ENCODE data around the gene GOLGA8K.
"Not testable (repeated sequence)": the region's sequence is repeated elsewhere in the genome, so short reads cannot be mapped to it uniquely, and the experiment has no call there.

Gene GOLGA8K

DNA sequence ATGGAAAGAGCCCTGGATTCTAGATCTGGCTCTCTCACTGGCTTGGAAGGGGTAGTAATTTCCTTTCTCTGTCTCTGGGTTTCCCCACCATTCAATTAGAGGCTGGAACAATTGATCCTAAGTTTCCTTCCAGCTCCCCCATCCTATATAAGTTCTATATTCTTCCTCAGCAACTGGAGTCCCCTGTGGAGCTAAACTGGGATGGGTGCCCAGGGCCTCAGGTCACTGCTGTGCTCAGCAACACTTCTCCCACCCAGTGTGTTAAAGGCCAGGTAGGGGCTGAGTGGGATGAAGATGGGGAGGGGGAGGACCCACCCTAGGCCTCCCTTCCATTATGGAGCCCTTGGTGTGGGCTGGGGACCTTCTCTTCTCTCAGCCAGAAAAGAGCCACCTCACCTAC lies 46.2 kb downstream of the GOLGA8K start:
- in situ Hi-C loops (cut with MboI; ENCODE audit: low sequenced_read_pairs) = not testable (repeated sequence)

DNA sequence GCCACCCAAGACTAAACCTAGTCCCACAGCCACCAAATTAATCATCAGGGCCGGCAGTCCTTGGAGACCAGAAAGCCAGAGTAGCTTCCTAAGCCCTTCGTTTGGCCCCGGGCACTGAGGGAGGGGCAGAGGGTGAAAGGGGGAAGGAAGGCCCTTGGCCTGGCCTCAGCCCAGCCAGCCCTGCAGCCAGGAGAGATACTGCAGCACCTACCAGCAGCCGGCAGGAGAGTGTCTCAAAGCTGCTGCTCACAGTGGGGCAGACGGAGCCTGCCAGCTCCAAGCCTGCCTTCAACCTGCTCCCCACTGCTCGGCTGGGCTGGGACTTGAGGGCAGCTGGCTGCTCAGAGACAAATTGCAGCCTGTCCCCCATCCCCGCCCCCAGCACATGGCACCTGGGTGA lies 50.3 kb downstream of the GOLGA8K start:
- in situ Hi-C loops (cut with MboI; ENCODE audit: low sequenced_read_pairs) = not testable (repeated sequence)

DNA sequence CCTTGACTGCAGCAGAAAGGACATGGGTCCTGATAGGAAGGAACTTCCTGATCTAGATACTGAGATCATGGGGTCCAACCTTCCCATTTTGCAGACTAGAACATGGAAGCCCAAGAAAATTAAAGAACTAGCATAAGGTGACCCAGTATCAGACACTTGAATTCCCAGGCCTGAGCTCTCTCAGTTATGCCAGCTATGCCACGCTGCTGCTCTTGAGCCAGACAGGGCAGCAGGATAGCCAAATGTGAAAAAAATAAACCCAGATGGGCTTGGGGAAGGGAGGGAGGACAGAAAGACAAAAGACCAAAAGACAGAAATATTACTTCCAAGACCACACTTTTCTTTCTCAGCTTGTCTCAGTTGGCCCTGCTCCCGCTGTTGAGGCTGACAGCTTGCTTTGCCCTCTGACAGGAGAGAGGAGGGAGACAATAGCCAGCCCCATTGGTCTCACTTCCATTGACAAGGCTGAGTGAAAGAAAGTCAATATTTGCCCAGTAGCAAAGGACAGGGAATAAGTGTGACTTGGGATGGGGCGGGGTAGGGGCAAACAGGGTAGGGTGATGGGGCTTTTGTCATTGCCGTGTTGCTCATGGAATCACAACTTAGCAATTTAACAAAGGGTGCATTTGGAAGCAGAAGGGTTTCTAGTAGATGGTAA lies 52.4 kb downstream of the GOLGA8K start:
- in situ Hi-C loops (cut with MboI; ENCODE audit: low sequenced_read_pairs) = not testable (repeated sequence)

DNA sequence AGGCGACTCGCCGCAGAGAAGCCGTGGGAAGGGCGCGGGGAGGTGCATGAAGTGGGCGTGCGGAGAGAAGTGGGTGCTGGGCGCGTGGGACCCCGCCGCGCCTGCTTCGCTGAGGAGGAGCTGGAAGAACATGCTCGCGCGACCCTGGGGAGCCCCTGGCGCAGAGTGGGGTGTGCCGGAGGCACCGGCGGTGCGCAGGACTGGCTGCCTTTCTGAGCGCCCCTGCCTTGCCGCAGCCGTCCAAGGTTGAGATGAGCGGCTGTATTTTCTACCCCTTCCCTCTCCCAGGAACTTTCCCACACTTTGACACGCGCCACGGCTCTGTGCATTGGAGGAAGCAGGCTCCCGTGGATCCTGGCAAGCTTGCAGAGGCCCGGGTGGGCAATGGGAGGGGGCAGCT lies 56.1 kb downstream of the GOLGA8K start:
- in situ Hi-C loops (cut with MboI; ENCODE audit: low sequenced_read_pairs) = not testable (repeated sequence)

DNA sequence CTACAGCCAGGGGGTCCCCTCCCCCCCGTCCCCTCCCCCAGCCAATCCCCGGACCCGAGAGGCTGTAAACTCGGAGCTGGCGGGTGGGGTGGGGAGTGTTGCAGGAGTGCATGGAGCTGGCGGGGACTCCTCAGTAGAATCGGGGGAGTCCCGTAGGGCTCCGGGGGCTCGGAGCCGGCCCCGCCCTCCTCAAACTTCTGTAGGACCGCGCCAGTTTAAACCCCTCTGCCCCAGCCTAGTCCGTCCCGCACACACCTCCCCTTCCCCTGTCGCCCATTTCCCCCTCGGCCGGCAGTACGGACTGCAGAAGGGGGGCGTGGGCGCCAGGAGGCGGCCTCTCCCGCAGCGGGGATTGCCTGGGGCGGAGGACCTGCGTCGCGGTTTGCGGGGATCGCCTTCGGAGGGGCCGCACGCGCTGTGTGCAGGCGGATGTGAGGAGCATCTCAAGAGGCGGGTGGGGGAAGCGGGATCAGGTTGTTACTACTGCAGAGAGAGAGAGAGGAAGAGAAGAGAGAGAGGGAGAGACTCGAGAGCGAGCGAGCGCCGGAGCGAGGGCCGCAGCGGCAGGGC lies 57.0 kb downstream of the GOLGA8K start:
- in situ Hi-C loops (cut with MboI; ENCODE audit: low sequenced_read_pairs) = not testable (repeated sequence)

DNA sequence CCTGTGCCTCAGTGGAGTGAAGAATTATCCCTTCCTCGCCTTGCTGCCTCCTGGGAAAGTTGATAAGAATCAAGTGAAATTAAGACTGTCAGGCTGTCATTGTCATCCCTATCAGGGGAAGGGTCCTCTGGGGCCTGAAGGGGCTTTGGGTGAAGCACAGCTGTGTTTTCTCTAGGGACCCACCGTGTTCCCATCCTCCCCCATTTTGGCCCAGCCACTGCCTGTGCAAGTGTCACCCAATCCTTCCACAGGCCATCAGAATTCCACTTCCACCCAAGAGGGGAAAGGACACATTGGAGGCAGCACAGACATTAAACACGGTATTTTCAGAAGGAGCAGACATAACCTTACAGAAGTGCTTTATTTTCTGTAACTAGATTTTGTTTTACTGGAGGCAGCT lies 59.2 kb downstream of the GOLGA8K start:
- in situ Hi-C loops (cut with MboI; ENCODE audit: low sequenced_read_pairs) = not testable (repeated sequence)

Measured in HL-60/S4 (cell line).